GM06990 (cell line): ENCODE measurements around the gene FIP1L1.

ENCODE experiments used
- DNase-seq: peaks from one replicate; pipeline ENCODE4 v3.0.0-alpha.2; 2011; ENCODE audit not compliant: insufficient read length; ENCODE audit errors: extremely low read depth
- H3K27me3 ChIP-seq: replicated peaks from 2 replicates; pipeline ENCODE4 v1.6.0; 2011; ENCODE audit warnings: low read length; ENCODE audit not compliant: control insufficient read depth, insufficient read depth
- H3K36me3 ChIP-seq: 2 replicates; pipeline ENCODE4 v1.5.1; 2011; ENCODE audit warnings: low read length; ENCODE audit not compliant: control insufficient read depth, insufficient read depth
- H3K4me3 ChIP-seq: replicated peaks from 2 replicates; pipeline ENCODE4 v1.5.1; 2011; ENCODE audit warnings: low read depth, mild to moderate bottlenecking, control low read depth, low read length
- TF ChIP-seq, protein P1 (sequence below): IDR thresholded peaks from 2 replicates; pipeline ENCODE4 v1.5.1; 2011; ENCODE audit warnings: low read length, control low read depth, mild to moderate bottlenecking, inconsistent platforms; ENCODE audit not compliant: insufficient read depth, poor library complexity, severe bottlenecking

Gene FIP1L1

DNA sequence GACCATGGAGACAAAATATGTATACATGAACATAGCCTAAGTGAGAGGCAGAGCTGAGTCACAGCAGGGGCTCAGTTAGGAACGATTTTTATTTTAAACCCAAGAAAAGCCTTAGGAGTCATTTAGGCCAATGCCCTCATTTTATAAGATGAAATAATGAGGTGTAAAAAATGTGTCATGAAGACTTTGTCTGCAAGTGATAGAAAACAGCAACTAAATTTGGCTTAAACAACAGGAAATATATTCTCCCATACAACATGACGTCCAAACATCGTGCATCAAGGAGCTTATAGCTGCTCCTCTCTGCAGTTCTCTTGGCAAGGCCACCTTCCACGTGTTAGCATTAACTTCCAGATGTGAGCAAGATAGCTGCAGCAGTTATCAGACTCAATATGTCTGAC, 28.4 kb upstream of the FIP1L1 start:
- DNase-seq = no peak
- H3K27me3 ChIP-seq = no peaks in the 10 kb centered on the region
- TF ChIP-seq, protein P1, sequence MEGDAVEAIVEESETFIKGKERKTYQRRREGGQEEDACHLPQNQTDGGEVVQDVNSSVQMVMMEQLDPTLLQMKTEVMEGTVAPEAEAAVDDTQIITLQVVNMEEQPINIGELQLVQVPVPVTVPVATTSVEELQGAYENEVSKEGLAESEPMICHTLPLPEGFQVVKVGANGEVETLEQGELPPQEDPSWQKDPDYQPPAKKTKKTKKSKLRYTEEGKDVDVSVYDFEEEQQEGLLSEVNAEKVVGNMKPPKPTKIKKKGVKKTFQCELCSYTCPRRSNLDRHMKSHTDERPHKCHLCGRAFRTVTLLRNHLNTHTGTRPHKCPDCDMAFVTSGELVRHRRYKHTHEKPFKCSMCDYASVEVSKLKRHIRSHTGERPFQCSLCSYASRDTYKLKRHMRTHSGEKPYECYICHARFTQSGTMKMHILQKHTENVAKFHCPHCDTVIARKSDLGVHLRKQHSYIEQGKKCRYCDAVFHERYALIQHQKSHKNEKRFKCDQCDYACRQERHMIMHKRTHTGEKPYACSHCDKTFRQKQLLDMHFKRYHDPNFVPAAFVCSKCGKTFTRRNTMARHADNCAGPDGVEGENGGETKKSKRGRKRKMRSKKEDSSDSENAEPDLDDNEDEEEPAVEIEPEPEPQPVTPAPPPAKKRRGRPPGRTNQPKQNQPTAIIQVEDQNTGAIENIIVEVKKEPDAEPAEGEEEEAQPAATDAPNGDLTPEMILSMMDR = no peak
- H3K4me3 ChIP-seq = no peak overlapping the region
- peaks cover 3% of the 10 kb centered on the region for H3K36me3 ChIP-seq

DNA sequence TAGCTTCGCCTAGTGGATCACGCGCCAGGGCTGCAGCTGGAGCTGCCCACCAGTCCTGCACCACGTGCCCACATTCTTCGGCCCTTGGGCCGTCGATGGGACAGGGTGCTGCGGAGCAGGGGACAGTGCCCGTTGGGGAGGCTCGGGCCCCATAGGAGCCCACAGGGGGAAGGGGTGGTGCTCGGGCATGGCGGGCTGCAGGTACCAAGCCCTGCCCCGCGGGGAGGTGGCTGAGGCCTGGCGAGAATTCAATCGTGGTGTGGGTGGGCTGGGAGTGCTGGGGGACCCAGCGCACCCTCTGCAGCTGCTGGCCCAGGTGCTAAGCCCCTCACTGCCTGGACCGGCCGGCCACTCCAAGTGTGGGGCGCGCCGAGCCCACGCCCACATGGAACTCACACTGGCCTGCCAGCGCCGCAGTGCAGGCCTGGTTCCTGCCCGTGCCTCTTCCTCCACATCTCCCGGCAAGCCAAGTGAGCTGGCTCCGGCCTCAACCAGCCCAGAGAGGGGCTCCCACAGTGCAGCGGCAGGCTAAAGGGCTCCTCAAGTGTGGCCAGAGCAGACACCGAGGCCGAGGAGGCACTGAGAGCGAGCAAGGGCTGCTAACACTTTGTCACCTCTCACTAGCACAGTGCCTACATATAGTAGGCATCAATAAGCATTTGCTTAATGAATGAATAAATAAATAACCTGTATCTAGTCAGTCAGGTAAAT, 23.3 kb upstream of the FIP1L1 start:
- Histone ChIP-seq H3K27me3 (no peaks in the 10 kb centered on the region), H3K36me3 (no peaks in the 10 kb centered on the region; the same call in none of the 2 replicates), H3K4me3 (no peak overlapping the region)
- TF ChIP-seq, protein P1 = no peak
- no peak for DNase-seq

DNA sequence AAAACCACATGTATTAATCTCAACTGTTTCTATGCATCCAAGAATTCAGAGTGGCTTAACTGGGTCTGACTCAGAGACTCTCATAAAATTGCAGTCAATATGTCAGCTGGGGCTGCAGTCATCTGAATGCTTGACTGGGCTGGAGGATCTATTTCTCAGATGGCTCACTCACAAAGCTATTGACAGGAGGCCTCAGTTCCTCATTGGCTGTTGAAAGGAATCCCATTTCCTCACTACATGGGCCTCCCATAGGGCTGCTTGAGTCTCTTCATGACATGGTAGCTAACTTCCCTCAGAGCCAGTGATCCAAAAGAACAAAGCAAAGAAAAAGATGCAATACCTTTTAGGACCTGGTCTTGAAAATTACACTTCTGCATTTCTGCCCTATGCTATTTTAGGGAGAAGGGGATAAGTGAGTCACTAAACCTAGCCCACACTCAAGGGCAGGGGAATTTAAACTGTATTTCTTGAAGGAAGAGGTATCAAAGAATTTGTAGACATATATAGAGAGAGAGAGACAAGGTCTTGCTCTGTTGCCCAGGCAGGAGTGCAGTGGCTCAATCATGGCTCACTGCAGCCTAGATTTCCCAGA, 21.4 kb upstream of the FIP1L1 start:
- DNase-seq = no peak
- no peaks in the 10 kb centered on the region for H3K27me3 ChIP-seq
- TF ChIP-seq, protein P1 = no peak
- H3K4me3 ChIP-seq = no peak overlapping the region
- no peaks in the 10 kb centered on the region; the same call in none of the 2 replicates for H3K36me3 ChIP-seq

DNA sequence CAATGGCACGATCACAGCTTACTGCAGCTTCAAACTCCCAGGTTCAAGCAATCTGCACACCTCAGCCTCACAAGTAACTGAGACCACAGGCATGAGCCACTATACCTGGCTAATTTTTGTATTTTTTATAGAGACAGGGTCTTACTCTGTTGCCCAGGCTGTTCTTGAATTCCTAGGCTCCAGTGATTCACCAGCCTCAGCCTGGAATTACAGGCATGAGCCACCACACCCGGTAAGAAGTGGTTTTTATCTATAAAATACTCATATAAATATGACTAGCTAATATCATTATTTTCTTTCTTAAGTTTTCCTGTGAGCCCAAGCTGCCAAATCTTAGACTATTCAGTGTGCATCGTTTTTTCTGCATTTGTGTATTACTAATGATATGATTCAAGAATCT, 16.0 kb upstream of the FIP1L1 start:
- TF ChIP-seq, protein P1 = no peak
- Histone ChIP-seq H3K27me3 (no peaks in the 10 kb centered on the region), H3K4me3 (no peak overlapping the region), H3K36me3 (no peaks in the 10 kb centered on the region)
- DNase-seq = no peak

DNA sequence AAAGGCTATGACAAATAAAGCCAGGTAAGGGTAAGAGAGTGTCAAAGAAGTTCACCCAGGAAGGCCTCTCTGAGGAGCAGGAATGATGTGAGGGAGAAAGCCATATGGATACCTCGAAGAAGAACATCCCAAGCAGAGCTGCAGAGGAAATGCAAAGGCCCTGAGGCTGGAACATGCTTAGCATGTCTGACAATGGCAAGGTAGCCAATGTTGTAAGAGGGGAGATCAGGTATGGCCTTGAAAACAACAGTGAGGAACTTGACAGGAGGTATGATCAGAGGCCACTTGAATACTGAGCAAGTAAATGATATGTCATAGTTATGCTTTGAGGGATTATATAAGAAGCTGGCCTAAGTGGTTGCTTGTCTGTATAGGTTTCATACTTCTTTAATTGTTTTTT, 15.3 kb upstream of the FIP1L1 start:
- Histone ChIP-seq H3K4me3 (no peak overlapping the region), H3K36me3 (no peaks in the 10 kb centered on the region), H3K27me3 (no peaks in the 10 kb centered on the region)
- DNase-seq = no peak
- TF ChIP-seq, protein P1 = no peak
